ENCODE data around the gene ATP13A4.

The ATP13A4 gene

DNA sequence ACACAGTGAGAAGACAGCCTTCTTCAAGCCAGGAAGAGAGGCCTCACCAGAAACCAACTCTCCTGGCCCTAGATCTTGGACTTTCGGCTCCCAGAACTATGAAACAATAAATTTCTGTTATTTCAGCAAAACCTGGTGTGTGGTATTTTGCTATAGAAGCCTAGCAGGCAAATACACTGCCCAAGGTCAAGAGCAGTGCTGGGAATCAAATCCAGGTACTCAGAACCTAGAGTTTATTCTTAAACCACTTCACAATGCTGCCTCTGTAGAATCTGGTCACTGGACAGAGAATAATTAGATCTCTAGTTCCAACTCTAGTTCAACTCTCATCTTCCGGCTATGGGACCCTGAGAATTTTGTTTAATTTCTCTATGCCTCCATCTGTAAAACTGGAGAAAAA, 46.6 kb downstream of the ATP13A4 start:
- no peak for TF ChIP-seq ARNTL (CRISPR knock-in tag; IDR thresholded peaks at IDR 0.05; ENCODE audit: borderline replicate concordance, low read depth)
- TF ChIP-seq POU6F1 (CRISPR knock-in tag; IDR thresholded peaks at IDR 0.05; ENCODE audit: borderline replicate concordance, low read depth) = no peak
- no peak for TF ChIP-seq ZNF565 (CRISPR knock-in tag; conservative IDR thresholded peaks at IDR 0.05; ENCODE audit: low read depth)
- no peak for TF ChIP-seq ZNF70 (CRISPR knock-in tag; IDR thresholded peaks at IDR 0.05)
- no peak for TF ChIP-seq ZC3H10 (CRISPR knock-in tag; IDR thresholded peaks at IDR 0.05)
- no peak for TF ChIP-seq CSRNP3 (CRISPR knock-in tag; IDR thresholded peaks at IDR 0.05)
- TF ChIP-seq CSDC2 (CRISPR knock-in tag; IDR thresholded peaks at IDR 0.05) = no peak
- TF ChIP-seq ZNF8 (CRISPR knock-in tag; IDR thresholded peaks at IDR 0.05) = no peak
- no peak for TF ChIP-seq PPARA (CRISPR knock-in tag; IDR thresholded peaks at IDR 0.05; ENCODE audit: borderline replicate concordance)
- TF ChIP-seq ISL1 (CRISPR knock-in tag; IDR thresholded peaks at IDR 0.05) = no peak
- no peak for TF ChIP-seq TOX (CRISPR knock-in tag; IDR thresholded peaks at IDR 0.05; ENCODE audit: borderline replicate concordance)
- TF ChIP-seq TCF4 (CRISPR knock-in tag; IDR thresholded peaks at IDR 0.05; ENCODE audit: borderline replicate concordance) = no peak
- TF ChIP-seq ZFP3 (CRISPR knock-in tag; IDR thresholded peaks at IDR 0.05) = no peak
- TF ChIP-seq, protein P1, sequence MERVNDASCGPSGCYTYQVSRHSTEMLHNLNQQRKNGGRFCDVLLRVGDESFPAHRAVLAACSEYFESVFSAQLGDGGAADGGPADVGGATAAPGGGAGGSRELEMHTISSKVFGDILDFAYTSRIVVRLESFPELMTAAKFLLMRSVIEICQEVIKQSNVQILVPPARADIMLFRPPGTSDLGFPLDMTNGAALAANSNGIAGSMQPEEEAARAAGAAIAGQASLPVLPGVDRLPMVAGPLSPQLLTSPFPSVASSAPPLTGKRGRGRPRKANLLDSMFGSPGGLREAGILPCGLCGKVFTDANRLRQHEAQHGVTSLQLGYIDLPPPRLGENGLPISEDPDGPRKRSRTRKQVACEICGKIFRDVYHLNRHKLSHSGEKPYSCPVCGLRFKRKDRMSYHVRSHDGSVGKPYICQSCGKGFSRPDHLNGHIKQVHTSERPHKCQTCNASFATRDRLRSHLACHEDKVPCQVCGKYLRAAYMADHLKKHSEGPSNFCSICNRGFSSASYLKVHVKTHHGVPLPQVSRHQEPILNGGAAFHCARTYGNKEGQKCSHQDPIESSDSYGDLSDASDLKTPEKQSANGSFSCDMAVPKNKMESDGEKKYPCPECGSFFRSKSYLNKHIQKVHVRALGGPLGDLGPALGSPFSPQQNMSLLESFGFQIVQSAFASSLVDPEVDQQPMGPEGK (CRISPR knock-in tag; IDR thresholded peaks at IDR 0.05; ENCODE audit: borderline replicate concordance) = no peak
- no peak for TF ChIP-seq ESRRG (CRISPR knock-in tag; IDR thresholded peaks at IDR 0.05)
- TF ChIP-seq SNAI2 (CRISPR knock-in tag; IDR thresholded peaks at IDR 0.05) = no peak
- no peak for TF ChIP-seq BACH2 (CRISPR knock-in tag; IDR thresholded peaks at IDR 0.05; ENCODE audit: borderline replicate concordance)
- no peak for ATAC-seq

DNA sequence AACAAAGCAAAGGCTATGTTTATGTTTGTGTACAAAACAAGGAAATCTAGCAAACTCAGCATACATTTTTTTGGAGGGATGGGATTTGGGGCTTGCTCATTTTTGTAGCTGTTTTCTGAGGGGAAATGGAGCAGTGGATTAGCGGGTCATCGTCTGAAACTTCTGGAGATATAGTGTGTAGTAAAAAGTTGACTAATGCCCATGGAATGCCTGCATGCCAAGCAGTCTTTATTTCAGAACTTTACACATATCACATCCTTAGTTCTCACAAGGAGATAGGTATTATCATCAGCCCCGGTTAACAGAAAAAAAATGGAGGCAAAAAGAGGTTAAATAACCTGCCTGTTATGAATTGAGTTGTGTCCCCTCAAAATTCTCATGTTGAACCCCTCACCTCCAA, 47.1 kb downstream of the ATP13A4 start:
- ATAC-seq = no peak
- TF ChIP-seq, protein P2, sequence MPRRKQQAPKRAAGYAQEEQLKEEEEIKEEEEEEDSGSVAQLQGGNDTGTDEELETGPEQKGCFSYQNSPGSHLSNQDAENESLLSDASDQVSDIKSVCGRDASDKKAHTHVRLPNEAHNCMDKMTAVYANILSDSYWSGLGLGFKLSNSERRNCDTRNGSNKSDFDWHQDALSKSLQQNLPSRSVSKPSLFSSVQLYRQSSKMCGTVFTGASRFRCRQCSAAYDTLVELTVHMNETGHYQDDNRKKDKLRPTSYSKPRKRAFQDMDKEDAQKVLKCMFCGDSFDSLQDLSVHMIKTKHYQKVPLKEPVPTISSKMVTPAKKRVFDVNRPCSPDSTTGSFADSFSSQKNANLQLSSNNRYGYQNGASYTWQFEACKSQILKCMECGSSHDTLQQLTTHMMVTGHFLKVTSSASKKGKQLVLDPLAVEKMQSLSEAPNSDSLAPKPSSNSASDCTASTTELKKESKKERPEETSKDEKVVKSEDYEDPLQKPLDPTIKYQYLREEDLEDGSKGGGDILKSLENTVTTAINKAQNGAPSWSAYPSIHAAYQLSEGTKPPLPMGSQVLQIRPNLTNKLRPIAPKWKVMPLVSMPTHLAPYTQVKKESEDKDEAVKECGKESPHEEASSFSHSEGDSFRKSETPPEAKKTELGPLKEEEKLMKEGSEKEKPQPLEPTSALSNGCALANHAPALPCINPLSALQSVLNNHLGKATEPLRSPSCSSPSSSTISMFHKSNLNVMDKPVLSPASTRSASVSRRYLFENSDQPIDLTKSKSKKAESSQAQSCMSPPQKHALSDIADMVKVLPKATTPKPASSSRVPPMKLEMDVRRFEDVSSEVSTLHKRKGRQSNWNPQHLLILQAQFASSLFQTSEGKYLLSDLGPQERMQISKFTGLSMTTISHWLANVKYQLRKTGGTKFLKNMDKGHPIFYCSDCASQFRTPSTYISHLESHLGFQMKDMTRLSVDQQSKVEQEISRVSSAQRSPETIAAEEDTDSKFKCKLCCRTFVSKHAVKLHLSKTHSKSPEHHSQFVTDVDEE (CRISPR knock-in tag; IDR thresholded peaks at IDR 0.05) = no peak
- TF ChIP-seq CSRNP3 (CRISPR knock-in tag; IDR thresholded peaks at IDR 0.05) (no peak), OSR1 (CRISPR knock-in tag; IDR thresholded peaks at IDR 0.05) (no peak), ZNF8 (CRISPR knock-in tag; IDR thresholded peaks at IDR 0.05) (no peak), SNAI2 (CRISPR knock-in tag; IDR thresholded peaks at IDR 0.05) (no peak), TOX (CRISPR knock-in tag; IDR thresholded peaks at IDR 0.05; ENCODE audit: borderline replicate concordance) (no peak), GLIS3 (CRISPR knock-in tag; IDR thresholded peaks at IDR 0.05) (no peak), ESRRG (CRISPR knock-in tag; IDR thresholded peaks at IDR 0.05) (no peak), ZFP3 (CRISPR knock-in tag; IDR thresholded peaks at IDR 0.05) (no peak), TCF4 (CRISPR knock-in tag; IDR thresholded peaks at IDR 0.05; ENCODE audit: borderline replicate concordance) (no peak), ZC3H10 (CRISPR knock-in tag; IDR thresholded peaks at IDR 0.05) (no peak), CSDC2 (CRISPR knock-in tag; IDR thresholded peaks at IDR 0.05) (no peak), RARB (CRISPR knock-in tag; IDR thresholded peaks at IDR 0.05) (no peak)
- TF ChIP-seq, protein P1 (CRISPR knock-in tag; IDR thresholded peaks at IDR 0.05; ENCODE audit: borderline replicate concordance) = no peak
